D721Med (cell line): Measurements from ENCODE around the gene RGS4.
"Not testable (repeated sequence)": the region's sequence is repeated elsewhere in the genome, so short reads cannot be mapped to it uniquely, and the experiment has no call there.

Experiments used
- DNase-seq: peaks from one replicate; pipeline ENCODE4 v3.0.0; 2011; ENCODE audit warnings: low spot score; ENCODE audit not compliant: insufficient read length
- FAIRE-seq: peaks from 2 replicates; lab custom pipeline; 2011; peaks lifted over from hg19 to GRCh38; lab: Jason Lieb, UNC
- CTCF ChIP-seq: IDR thresholded peaks from 2 replicates; pipeline ENCODE4 v1.5.1; 2012; ENCODE audit warnings: mild to moderate bottlenecking, control low read depth; ENCODE audit not compliant: insufficient read depth; ENCODE audit errors: missing control alignments

RGS4 gene

GRCh38 chr1:163085041-163085903, 16.1 kb downstream of the RGS4 start:
- TF ChIP-seq CTCF = no peak
- FAIRE-seq (no peak), DNase-seq (no peak)

DNA sequence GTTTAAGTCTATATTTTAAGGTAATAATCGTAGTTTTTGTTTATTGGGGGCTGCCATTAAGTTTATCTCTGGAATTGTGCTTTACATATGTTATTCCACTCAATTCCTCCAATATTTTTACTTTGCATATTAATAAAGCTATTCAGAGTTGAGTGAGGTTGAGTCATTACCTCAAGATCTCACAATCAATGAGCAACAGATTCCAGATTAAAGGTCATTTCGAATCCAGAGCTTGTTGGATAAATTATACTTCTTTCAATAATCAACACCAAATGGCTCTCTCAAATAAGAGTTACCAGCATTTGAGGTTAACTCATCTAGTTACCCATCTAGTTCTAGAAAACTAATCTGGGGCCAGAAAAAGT, 16.7 kb downstream of the RGS4 start:
- TF ChIP-seq CTCF = no peak

GRCh38 chr1:163089117-163089516, 20.0 kb downstream of the RGS4 start:
- DNase-seq, FAIRE-seq: not testable (repeated sequence)

More for the DNA sequence above, 16.7 kb downstream of the RGS4 start:
- DNase-seq (no peak), FAIRE-seq (no peak)

- no peak for DNase-seq
- peak; percentile 85 for FAIRE-seq
- TF ChIP-seq CTCF = no peak
Measured at GRCh38 chr1:163090321-163090945, 21.3 kb downstream of the RGS4 start.

- FAIRE-seq = no peak
- DNase-seq = no peak
- TF ChIP-seq CTCF = no peak
Measured at GRCh38 chr1:163093169-163093568, 24.0 kb downstream of the RGS4 start.

GRCh38 chr1:163093579-163093978, 24.4 kb downstream of the RGS4 start:
- DNase-seq (no peak), FAIRE-seq (no peak)
- TF ChIP-seq CTCF = no peak

- no peak for DNase-seq
- peak; percentile 21 for FAIRE-seq
- TF ChIP-seq CTCF = no peak
Measured at GRCh38 chr1:163094182-163094581, 25.0 kb downstream of the RGS4 start.
